NT2/D1 (cell line): ENCODE results near the gene SFXN1.
"Not testable (repeated sequence)": the region's sequence is repeated elsewhere in the genome, so short reads cannot be mapped to it uniquely, and the experiment has no call there.

Experiments used
- SUZ12 ChIP-seq: IDR thresholded peaks from 2 replicates; pipeline ENCODE4 v1.6.1; 2011; ENCODE audit not compliant: insufficient read length, insufficient read depth; ENCODE audit errors: extremely low read depth
- YY1 ChIP-seq: IDR thresholded peaks from 2 replicates; pipeline ENCODE4 v1.6.1; 2011; ENCODE audit not compliant: insufficient read length, insufficient read depth

DNA sequence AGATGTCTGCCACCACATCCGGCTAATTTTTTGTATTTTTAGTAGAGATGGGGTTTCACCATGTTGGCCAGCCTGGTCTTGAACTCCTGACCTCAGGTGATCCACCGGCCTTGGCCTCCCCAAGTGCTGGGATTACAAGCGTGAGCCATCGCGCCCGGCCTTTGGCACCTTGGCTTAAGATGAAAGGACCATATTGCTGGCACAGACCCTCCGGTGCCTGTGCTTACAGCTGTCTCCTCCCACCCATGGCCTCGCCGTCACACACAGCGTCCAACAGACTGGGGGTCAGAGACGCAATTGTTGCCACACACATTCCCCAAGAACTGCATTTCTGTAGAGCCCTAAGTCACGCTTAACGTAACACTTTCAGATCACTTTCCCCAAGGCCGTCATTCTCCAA is 32.0 kb upstream of the SFXN1 start:
- not testable (repeated sequence) for TF ChIP-seq YY1, SUZ12
